Stimulated activated naive CD8-positive, alpha-beta T cell treated with anti-CD3 and anti-CD28 coated beads, Interleukin-15, Interleukin-2, amounts not matched to agents 100 ng/mL and 50 ng/mL, for 24 hours (primary cell): ENCODE data around the gene FAM221A.

Experiments used
- H3K27ac Mint-ChIP-seq: one replicate; pipeline ENCODE4 v1.8.0; 2021; ENCODE audit warnings: mild to moderate bottlenecking, mixed read lengths
- H3K27me3 Mint-ChIP-seq: one replicate; pipeline ENCODE4 v1.8.0; 2021; ENCODE audit warnings: mixed read lengths
- H3K36me3 Mint-ChIP-seq: one replicate; pipeline ENCODE4 v1.8.0; 2021; ENCODE audit warnings: low read depth, mixed read lengths
- H3K4me1 Mint-ChIP-seq: one replicate; pipeline ENCODE4 v1.8.0; 2021; ENCODE audit warnings: low read depth, mixed read lengths
- H3K4me3 Mint-ChIP-seq: one replicate; pipeline ENCODE4 v1.8.0; 2021; ENCODE audit warnings: mild to moderate bottlenecking, mixed read lengths
- H3K9me3 Mint-ChIP-seq: one replicate; pipeline ENCODE4 v1.8.0; 2021; ENCODE audit warnings: mixed read lengths

Gene FAM221A

GRCh38 chr7:23687011-23687410 is 7.0 kb downstream of the FAM221A start:
- Mint-ChIP-seq H3K4me1 (no peaks in the 10 kb centered on the region), H3K27ac (no peak overlapping the region), H3K27me3 (no peaks in the 10 kb centered on the region), H3K9me3 (no peaks in the 10 kb centered on the region), H3K4me3 (no peak overlapping the region), H3K36me3 (peaks cover 17% of the 10 kb centered on the region)

GRCh38 chr7:23689165-23689564 is 9.2 kb downstream of the FAM221A start:
- Mint-ChIP-seq H3K4me1 (no peaks in the 10 kb centered on the region), H3K27me3 (no peaks in the 10 kb centered on the region), H3K9me3 (no peaks in the 10 kb centered on the region), H3K27ac (no peak overlapping the region), H3K36me3 (peaks cover 29% of the 10 kb centered on the region), H3K4me3 (no peak overlapping the region)

- Mint-ChIP-seq H3K27ac (no peak overlapping the region), H3K9me3 (no peaks in the 10 kb centered on the region), H3K27me3 (no peaks in the 10 kb centered on the region), H3K36me3 (peaks cover 37% of the 10 kb centered on the region), H3K4me3 (no peak overlapping the region), H3K4me1 (no peaks in the 10 kb centered on the region)
Observed at GRCh38 chr7:23691320-23691719, 11.3 kb downstream of the FAM221A start.

GRCh38 chr7:23693224-23693623 is 13.2 kb downstream of the FAM221A start:
- no peaks in the 10 kb centered on the region for H3K4me1 Mint-ChIP-seq
- H3K36me3 Mint-ChIP-seq, result peaks cover 37% of the 10 kb centered on the region
- H3K4me3 Mint-ChIP-seq, result no peak overlapping the region
- no peaks in the 10 kb centered on the region for H3K9me3 Mint-ChIP-seq
- H3K27me3 Mint-ChIP-seq, result no peaks in the 10 kb centered on the region
- no peak overlapping the region for H3K27ac Mint-ChIP-seq

GRCh38 chr7:23696916-23697441 is 17.0 kb downstream of the FAM221A start:
- Mint-ChIP-seq H3K9me3 (no peaks in the 10 kb centered on the region), H3K4me3 (no peak overlapping the region), H3K27ac (no peak overlapping the region), H3K36me3 (peaks cover 24% of the 10 kb centered on the region), H3K4me1 (no peaks in the 10 kb centered on the region), H3K27me3 (no peaks in the 10 kb centered on the region)

- Mint-ChIP-seq H3K9me3 (no peaks in the 10 kb centered on the region), H3K27me3 (no peaks in the 10 kb centered on the region), H3K27ac (no peak overlapping the region), H3K4me3 (no peak overlapping the region), H3K36me3 (peaks cover 28% of the 10 kb centered on the region), H3K4me1 (no peaks in the 10 kb centered on the region)
Observed at GRCh38 chr7:23698822-23699221, 18.8 kb downstream of the FAM221A start.

GRCh38 chr7:23700046-23700445 is 20.0 kb downstream of the FAM221A start:
- Mint-ChIP-seq H3K4me3 (no peak overlapping the region), H3K27me3 (no peaks in the 10 kb centered on the region), H3K36me3 (peaks cover 32% of the 10 kb centered on the region), H3K4me1 (no peaks in the 10 kb centered on the region), H3K9me3 (peaks cover 7% of the 10 kb centered on the region), H3K27ac (no peak overlapping the region)

GRCh38 chr7:23709081-23709750 is 29.2 kb downstream of the FAM221A start:
- Mint-ChIP-seq H3K4me3 (no peak overlapping the region), H3K27me3 (no peaks in the 10 kb centered on the region), H3K27ac (no peak overlapping the region), H3K36me3 (peaks cover 23% of the 10 kb centered on the region), H3K9me3 (peaks cover 19% of the 10 kb centered on the region), H3K4me1 (no peaks in the 10 kb centered on the region)

- peaks cover 15% of the 10 kb centered on the region for H3K36me3 Mint-ChIP-seq
- H3K27ac Mint-ChIP-seq, result no peak within 1 kb of the TSS
- H3K9me3 Mint-ChIP-seq, result peaks cover 12% of the 10 kb centered on the region
- no peak within 1 kb of the TSS for H3K4me3 Mint-ChIP-seq
- H3K27me3 Mint-ChIP-seq, result no peaks in the 10 kb centered on the region
- no peaks in the 10 kb centered on the region for H3K4me1 Mint-ChIP-seq
Observed at GRCh38 chr7:23710000-23710399, 30.0 kb downstream of the FAM221A start, which contains the start of gene STK31. Gene STK31, plus strand, starts transcription at chr7:23710219. Its CDS starts 67 bp downstream, at chr7:23710286.

- no peaks in the 10 kb centered on the region for H3K36me3 Mint-ChIP-seq
- H3K4me3 Mint-ChIP-seq, result no peak overlapping the region
Observed at GRCh38 chr7:23712368-23713284, 32.6 kb downstream of the FAM221A start.

GRCh38 chr7:23713285-23714149 is 33.5 kb downstream of the FAM221A start:
- no peaks in the 10 kb centered on the region for H3K27me3 Mint-ChIP-seq
- H3K9me3 Mint-ChIP-seq, result no peaks in the 10 kb centered on the region
- no peak overlapping the region for H3K27ac Mint-ChIP-seq
- no peak overlapping the region for H3K4me3 Mint-ChIP-seq
- H3K36me3 Mint-ChIP-seq, result no peaks in the 10 kb centered on the region
- H3K4me1 Mint-ChIP-seq, result no peaks in the 10 kb centered on the region

More at GRCh38 chr7:23712368-23713284, 32.6 kb downstream of the FAM221A start:
- no peak overlapping the region for H3K27ac Mint-ChIP-seq
- no peaks in the 10 kb centered on the region for H3K9me3 Mint-ChIP-seq
- H3K27me3 Mint-ChIP-seq, result no peaks in the 10 kb centered on the region
- H3K4me1 Mint-ChIP-seq, result no peaks in the 10 kb centered on the region

GRCh38 chr7:23714150-23714464 is 34.1 kb downstream of the FAM221A start:
- Mint-ChIP-seq H3K36me3 (no peaks in the 10 kb centered on the region), H3K4me3 (no peak overlapping the region), H3K4me1 (no peaks in the 10 kb centered on the region), H3K9me3 (no peaks in the 10 kb centered on the region), H3K27me3 (no peaks in the 10 kb centered on the region), H3K27ac (no peak overlapping the region)

GRCh38 chr7:23714579-23714978 is 34.6 kb downstream of the FAM221A start:
- H3K9me3 Mint-ChIP-seq, result no peaks in the 10 kb centered on the region
- H3K4me1 Mint-ChIP-seq, result no peaks in the 10 kb centered on the region
- no peaks in the 10 kb centered on the region for H3K36me3 Mint-ChIP-seq
- no peaks in the 10 kb centered on the region for H3K27me3 Mint-ChIP-seq
- no peak overlapping the region for H3K27ac Mint-ChIP-seq
- H3K4me3 Mint-ChIP-seq, result no peak overlapping the region

- H3K4me1 Mint-ChIP-seq, result no peaks in the 10 kb centered on the region
- no peaks in the 10 kb centered on the region for H3K9me3 Mint-ChIP-seq
- no peak overlapping the region for H3K4me3 Mint-ChIP-seq
- no peak overlapping the region for H3K27ac Mint-ChIP-seq
- no peaks in the 10 kb centered on the region for H3K27me3 Mint-ChIP-seq
- H3K36me3 Mint-ChIP-seq, result no peaks in the 10 kb centered on the region
Observed at GRCh38 chr7:23715099-23715498, 35.1 kb downstream of the FAM221A start.
